Measurements from ENCODE around the gene CAMK2G. TPM values are rescaled to one million over a fixed set of nuclear protein-coding genes. Genes with fewer than 3 reads are reported as not detected.

Gene CAMK2G
- total and polyA plus RNA-seq, 2 donors = 40.3 to 115 TPM

DNA sequence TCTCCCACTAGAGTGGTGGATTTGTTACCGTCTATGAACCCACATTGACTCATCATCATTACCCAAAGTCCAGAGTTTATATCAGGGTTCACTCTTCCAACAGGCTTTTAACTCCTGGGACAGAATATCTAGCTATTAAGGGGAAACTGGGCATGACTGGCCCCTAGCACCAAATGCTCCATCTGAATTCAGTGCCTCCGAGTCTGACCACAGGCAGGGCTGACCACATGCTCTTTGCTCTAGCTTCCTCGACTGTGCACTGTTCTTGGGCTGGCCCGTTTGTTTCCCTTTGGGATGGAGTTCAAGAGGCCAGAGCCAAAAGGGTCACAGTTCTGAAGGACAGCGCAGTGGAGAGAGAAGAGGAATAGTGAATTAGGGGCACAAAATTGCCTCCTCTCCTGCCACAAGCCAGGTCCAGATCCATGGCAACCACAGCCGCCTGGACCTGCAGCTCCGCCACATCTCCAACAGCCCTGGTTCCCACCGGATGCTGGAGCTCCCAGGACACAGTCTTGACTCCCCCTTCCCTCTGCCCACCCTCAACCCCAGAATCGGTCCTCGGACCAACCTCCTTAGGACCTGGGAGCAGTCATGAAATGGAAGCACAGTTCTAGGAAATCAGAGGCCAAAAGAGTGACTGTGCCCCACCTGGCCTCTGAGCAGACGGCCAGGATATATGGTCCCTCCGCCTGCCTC is 16.2 kb downstream of the CAMK2G start:
- H3K27ac ChIP-seq (ENCODE audit: low read depth) = no peak overlapping the region
- no peaks in the 10 kb centered on the region for H3K4me1 ChIP-seq (ENCODE audit: insufficient read depth)
- WGBS = 83% methylated on average over 12 of the region's 12 CpGs
- no peak for DNase-seq (ENCODE audit: extremely low spot score)
- no peak overlapping the region for H3K4me3 ChIP-seq (ENCODE audit: low read depth, low read length)
- peaks cover 5% of the 10 kb centered on the region for H3K36me3 ChIP-seq (ENCODE audit: insufficient read depth)

DNA sequence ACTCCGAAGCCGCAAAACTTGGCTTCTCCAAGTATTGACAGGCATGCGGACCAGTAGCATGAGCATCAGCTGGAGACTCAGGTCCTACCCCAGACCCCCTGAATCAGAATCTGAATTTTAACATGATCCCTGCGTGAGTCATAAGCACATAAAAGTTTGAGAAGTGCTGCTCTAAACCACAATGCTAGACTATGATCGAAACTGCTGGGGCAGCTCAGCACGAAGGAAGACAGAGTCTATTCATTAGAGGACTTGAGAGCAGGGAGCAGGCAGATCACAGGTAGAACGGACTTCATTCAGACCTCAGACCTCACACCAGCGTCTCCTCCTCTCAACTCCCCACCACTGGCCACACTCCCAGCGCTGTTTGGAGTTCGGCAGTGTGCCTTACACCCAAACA is 16.9 kb downstream of the CAMK2G start:
- no peak overlapping the region for H3K27ac ChIP-seq (ENCODE audit: low read depth)
- H3K4me1 ChIP-seq (ENCODE audit: insufficient read depth) = no peaks in the 10 kb centered on the region
- H3K36me3 ChIP-seq (ENCODE audit: insufficient read depth) = peaks cover 5% of the 10 kb centered on the region
- WGBS = 78% methylated on average over 10 of the region's 10 CpGs
- H3K4me3 ChIP-seq (ENCODE audit: low read depth, low read length) = no peak overlapping the region
- no peak for DNase-seq (ENCODE audit: extremely low spot score)

DNA sequence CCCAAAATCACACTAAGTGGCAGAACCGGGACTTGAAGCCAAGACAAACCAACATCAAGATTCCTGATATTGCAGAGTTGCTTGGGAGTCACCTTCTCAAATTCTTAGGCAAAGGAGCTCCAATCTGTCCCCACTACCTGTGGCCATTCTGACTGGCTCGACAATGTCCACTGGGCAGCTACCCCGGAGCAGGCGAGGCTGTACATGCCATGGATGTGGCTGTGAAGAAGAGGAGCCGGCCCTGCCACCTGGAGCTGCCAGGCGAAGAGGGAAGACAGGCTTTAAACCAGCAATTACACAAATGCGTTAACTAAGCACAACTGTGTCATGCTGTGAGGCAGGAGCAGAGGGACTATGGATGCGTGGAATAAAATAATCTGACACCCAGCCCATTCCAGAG is 18.1 kb downstream of the CAMK2G start:
- WGBS = 89% methylated on average over 8 of the region's 8 CpGs
- Histone ChIP-seq H3K36me3 (ENCODE audit: insufficient read depth) (peaks cover 8% of the 10 kb centered on the region), H3K4me1 (ENCODE audit: insufficient read depth) (no peaks in the 10 kb centered on the region), H3K27ac (ENCODE audit: low read depth) (no peak overlapping the region), H3K4me3 (ENCODE audit: low read depth, low read length) (no peak overlapping the region)
- no peak for DNase-seq (ENCODE audit: extremely low spot score)

DNA sequence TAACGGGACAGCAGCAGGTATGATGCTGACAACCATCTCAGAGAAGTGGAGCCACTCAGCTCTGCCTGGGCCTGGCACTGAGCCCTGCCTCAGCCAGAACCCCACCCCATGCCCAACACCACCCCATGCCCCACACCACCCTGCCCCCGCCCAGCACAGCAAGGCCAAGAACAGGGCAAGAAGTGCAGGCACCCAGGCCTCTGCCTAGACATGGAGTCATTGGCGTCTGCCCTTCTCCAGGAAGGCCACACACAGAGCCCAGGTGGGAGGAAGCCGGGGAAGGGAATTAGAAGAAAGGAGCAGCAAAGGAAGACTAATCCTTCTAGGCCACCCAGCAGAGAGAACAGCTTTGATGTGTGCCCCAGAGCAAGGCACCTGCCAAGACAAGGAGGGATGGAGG is 18.9 kb downstream of the CAMK2G start:
- H3K36me3 ChIP-seq (ENCODE audit: insufficient read depth) = peaks cover 6% of the 10 kb centered on the region
- DNase-seq (ENCODE audit: extremely low spot score) = no peak
- no peak overlapping the region for H3K27ac ChIP-seq (ENCODE audit: low read depth)
- H3K4me1 ChIP-seq (ENCODE audit: insufficient read depth) = no peaks in the 10 kb centered on the region
- WGBS = 81% methylated on average over 4 of the region's 4 CpGs
- no peak overlapping the region for H3K4me3 ChIP-seq (ENCODE audit: low read depth, low read length)

DNA sequence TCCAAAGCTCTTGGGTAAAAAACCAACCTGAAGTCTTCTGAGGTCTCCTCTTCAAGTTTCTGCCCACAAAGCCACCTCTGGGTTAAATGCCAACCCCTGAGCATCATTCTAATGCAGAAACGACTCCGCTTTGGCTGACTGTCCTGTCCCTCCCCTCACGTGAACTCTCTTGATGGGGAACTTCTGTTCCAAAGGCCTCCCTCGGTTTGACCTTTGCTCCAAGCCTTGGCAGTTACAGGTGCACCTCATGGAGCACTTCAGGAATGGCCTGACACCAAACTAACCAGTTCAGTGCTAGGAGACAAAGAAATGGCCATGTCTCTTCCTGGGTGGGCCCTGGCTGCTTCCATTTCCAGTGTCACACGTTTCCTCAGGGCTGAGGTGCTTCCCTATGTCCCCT is 20.0 kb downstream of the CAMK2G start:
- 61% methylated on average over 5 of the region's 5 CpGs for whole genome bisulfite sequencing
- H3K36me3 ChIP-seq (ENCODE audit: insufficient read depth) = peaks cover 2% of the 10 kb centered on the region
- no peak for DNase-seq (ENCODE audit: extremely low spot score)
- H3K4me3 ChIP-seq (ENCODE audit: low read depth, low read length) = no peak overlapping the region
- no peaks in the 10 kb centered on the region for H3K4me1 ChIP-seq (ENCODE audit: insufficient read depth)
- no peak overlapping the region for H3K27ac ChIP-seq (ENCODE audit: low read depth)

DNA sequence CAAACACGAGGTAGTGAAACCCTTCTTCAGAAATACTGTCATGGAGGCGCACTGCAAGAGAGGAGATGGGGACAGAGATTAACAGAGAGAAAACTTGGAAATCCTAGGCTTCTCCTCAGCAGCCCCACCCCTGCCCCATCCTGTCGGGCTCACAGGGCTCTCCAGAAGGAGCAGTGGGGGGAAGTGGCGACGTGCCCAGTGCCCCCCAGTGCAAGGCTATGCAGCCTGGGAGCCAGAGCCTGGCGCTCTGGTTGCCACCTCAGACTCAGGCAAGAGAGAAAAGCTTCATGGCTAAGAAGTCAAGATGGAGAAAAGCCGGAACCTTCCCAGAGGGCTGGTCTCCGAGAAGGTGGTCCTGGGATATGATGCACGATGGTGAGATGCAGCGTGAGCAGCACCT is 21.2 kb downstream of the CAMK2G start:
- Histone ChIP-seq H3K27ac (ENCODE audit: low read depth) (no peak overlapping the region), H3K36me3 (ENCODE audit: insufficient read depth) (peaks cover 2% of the 10 kb centered on the region), H3K4me1 (ENCODE audit: insufficient read depth) (no peaks in the 10 kb centered on the region), H3K4me3 (ENCODE audit: low read depth, low read length) (no peak overlapping the region)
- 88% methylated on average over 10 of the region's 10 CpGs for WGBS
- no peak for DNase-seq (ENCODE audit: extremely low spot score)

DNA sequence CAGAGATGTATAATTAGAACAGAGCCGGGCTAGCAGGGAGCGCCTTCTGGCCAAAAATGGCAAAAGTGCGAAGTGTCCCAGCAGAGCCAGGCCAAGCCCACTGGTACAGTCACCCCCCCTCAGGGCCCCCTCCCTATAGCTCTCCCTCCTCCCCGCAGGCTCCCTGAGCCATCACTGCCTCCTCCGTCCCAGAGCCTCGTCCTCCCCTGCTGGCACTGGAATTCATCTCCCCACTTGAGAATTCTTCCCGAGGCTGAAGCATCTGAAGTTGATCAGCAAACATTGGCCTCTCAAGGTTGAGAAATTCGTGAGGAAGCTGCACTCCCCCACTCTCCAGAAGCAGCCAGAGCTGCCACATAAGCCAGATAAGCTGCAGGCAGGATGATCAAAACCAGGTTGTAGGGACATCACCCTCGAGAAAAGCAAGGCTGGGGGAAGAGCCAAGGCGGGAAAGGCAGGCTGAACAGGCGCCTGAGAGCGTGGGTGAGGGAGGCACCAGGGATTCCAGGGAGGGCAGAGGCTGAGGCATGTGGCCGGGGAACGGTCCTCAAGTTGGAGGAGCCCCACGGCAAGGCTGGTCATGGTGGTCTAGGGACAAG is 23.4 kb downstream of the CAMK2G start:
- DNase-seq (ENCODE audit: extremely low spot score) = no peak
- WGBS = 42% methylated on average over 15 of the region's 15 CpGs
- no peaks in the 10 kb centered on the region for H3K4me1 ChIP-seq (ENCODE audit: insufficient read depth)
- no peak overlapping the region for H3K27ac ChIP-seq (ENCODE audit: low read depth)
- no peak overlapping the region for H3K4me3 ChIP-seq (ENCODE audit: low read depth, low read length)
- H3K36me3 ChIP-seq (ENCODE audit: insufficient read depth) = peaks cover 2% of the 10 kb centered on the region

DNA sequence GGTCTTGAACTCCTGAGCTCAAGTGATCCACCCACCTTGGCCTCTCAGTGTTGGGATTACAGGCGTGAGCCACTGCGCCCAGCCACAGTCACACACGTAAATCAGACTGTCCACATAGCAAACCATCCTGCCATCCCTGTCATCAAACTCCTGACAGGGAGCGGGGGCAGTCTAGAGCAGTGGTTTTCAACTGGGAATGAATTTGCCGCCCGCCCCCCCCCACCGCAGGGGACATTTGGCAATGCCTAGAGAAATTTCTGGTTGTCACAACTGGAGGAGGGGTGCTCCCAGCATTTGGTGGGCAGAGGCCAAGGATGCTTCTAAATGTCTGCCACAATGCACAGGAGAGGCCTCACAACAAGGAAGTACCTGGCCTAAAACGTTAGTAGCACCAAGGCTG is 24.1 kb downstream of the CAMK2G start:
- H3K4me1 ChIP-seq (ENCODE audit: insufficient read depth) = no peaks in the 10 kb centered on the region
- no peak overlapping the region for H3K4me3 ChIP-seq (ENCODE audit: low read depth, low read length)
- DNase-seq (ENCODE audit: extremely low spot score) = no peak
- peaks cover 2% of the 10 kb centered on the region for H3K36me3 ChIP-seq (ENCODE audit: insufficient read depth)
- 56% methylated on average over 8 of the region's 8 CpGs for WGBS
- no peak overlapping the region for H3K27ac ChIP-seq (ENCODE audit: low read depth)

DNA sequence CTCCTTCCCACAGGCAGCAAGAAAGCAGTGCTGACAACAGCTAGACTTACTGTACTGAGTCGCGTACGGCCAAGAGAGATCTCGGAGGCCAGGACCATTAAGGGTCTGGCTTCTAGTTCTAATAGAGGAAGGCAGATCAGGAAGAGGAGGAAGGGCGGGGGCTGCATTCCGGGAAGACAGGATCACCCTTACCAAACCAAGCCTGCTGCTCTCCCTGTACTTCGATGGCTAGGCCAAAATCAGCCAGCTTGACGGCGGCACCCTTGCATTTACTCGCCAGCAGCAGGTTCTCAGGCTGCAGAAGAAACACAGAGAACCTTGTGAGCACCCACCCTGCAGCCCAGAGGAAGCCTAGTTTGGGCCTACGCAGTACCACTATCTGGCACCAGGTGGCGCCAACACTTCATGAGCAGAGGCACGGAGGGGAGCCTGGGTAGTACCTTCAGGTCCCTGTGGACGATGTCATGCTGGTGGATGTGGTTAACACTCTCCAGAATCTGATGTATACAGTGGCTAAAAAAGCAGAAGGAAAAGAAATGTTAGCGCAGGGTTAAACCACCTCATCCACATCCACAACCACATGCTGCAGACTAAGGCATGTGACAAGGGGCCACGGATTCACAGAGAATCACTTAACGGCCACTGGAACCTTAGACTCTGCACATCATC is 25.4 kb downstream of the CAMK2G start:
- peak; percentile 17 for DNase-seq (ENCODE audit: extremely low spot score)
- WGBS = 41% methylated on average over 17 of the region's 17 CpGs
- no peak overlapping the region for H3K4me3 ChIP-seq (ENCODE audit: low read depth, low read length)
- H3K36me3 ChIP-seq (ENCODE audit: insufficient read depth) = peaks cover 2% of the 10 kb centered on the region
- H3K27ac ChIP-seq (ENCODE audit: low read depth) = no peak overlapping the region
- no peaks in the 10 kb centered on the region for H3K4me1 ChIP-seq (ENCODE audit: insufficient read depth)

DNA sequence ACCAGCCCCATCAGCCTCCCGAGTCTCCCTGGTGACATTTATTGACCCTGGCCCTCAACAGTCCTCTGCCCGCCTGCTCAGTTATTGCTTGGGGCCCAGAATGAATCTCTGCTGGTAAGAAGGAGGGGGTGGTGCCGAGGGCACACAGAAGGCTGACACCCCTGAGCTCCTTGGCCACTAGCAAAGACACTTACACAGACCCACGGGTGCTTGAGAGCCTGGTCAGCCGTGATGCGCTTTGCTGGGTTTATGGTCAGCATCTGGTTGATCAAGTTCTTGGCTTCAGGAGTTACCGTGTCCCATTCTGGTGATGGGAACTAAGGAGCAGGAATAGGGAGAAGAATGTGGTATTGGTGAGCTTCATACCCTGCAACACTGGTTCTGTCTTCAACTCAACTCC is 27.3 kb downstream of the CAMK2G start:
- WGBS = 89% methylated on average over 7 of the region's 7 CpGs
- H3K36me3 ChIP-seq (ENCODE audit: insufficient read depth) = peaks cover 2% of the 10 kb centered on the region
- DNase-seq (ENCODE audit: extremely low spot score) = no peak
- no peak overlapping the region for H3K4me3 ChIP-seq (ENCODE audit: low read depth, low read length)
- no peak overlapping the region for H3K27ac ChIP-seq (ENCODE audit: low read depth)
- no peaks in the 10 kb centered on the region for H3K4me1 ChIP-seq (ENCODE audit: insufficient read depth)

DNA sequence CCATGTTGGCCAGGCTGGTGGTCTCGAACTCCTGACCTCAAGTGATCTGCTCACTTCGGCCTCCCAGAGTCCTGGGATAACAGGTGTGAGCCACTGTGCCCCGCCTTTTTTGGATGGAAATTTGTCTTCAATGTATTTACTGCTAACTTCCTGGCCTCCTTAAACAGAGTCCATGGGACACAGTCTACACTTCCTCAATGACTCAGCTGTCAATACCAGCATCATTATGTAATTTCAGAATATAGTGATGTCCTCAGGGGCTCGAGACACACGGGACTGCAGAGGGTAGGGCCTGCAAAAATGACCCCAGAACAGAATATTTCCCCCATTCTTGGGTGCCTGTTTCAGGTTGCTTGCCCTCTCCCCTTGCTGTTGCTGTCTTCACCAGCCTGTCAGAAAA is 31.1 kb downstream of the CAMK2G start:
- Histone ChIP-seq H3K36me3 (ENCODE audit: insufficient read depth) (peaks cover 3% of the 10 kb centered on the region), H3K27ac (ENCODE audit: low read depth) (no peak overlapping the region), H3K4me1 (ENCODE audit: insufficient read depth) (no peaks in the 10 kb centered on the region), H3K4me3 (ENCODE audit: low read depth, low read length) (no peak overlapping the region)
- DNase-seq (ENCODE audit: extremely low spot score) = no peak
- 85% methylated on average over 5 of the region's 5 CpGs for WGBS

DNA sequence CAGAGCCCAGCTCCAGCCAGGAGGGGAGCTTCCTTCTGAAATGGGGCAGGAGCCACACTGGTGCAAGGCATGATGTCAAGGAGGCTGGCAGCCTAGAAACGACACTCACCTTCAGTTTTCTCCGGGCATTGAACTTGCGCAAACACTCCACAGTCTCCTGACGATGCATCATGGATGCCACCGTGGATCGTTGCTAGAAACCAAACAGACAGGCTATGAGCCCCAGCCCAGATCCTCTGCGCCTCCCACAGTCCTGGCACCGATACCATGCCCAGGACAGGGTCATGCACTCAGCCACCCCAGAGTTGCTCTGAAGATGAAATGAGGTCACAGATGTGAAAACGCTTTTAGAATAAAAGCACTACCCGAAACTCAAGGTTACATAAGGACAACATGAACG is 32.0 kb downstream of the CAMK2G start:
- Histone ChIP-seq H3K4me1 (ENCODE audit: insufficient read depth) (no peaks in the 10 kb centered on the region), H3K4me3 (ENCODE audit: low read depth, low read length) (no peak overlapping the region), H3K27ac (ENCODE audit: low read depth) (no peak overlapping the region), H3K36me3 (ENCODE audit: insufficient read depth) (peaks cover 3% of the 10 kb centered on the region)
- DNase-seq (ENCODE audit: extremely low spot score) = no peak
- 88% methylated on average over 11 of the region's 11 CpGs for WGBS

DNA sequence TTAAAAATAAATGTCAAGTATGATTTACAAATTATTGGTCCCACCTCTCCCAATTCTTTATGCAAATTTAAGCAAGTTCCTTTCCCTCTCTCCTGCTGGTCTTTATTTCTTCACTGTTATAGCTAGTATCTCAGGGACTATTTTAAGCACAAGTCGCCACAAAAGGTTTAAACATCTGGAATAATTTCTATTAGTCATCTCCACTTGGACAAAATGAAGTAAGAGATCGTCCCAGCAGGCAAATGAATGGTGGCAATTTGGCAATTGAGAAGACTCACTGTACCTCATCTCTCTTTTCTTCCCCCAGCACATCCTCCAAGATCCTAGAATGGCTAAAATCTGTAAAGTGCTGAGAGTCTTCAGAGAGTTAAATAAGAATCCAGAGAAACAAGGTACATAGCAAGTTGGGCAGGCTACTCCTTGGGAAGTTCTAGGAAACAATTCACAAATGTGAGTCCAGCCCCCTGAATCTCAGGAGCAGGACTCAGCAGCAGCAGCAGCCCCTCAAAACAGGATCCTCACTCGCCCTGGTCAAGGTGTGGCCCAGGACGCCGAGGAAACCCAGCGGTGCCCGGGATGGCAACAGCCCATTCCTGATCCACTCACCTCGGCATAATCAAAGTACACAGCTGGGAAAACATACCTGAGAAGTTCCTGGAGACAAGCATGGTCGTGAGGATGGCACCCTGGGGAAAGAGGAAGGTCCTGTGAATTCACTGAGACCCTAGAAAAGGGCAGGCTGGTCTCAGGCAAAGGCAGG is 32.6 kb downstream of the CAMK2G start:
- Histone ChIP-seq H3K4me1 (ENCODE audit: insufficient read depth) (no peaks in the 10 kb centered on the region), H3K36me3 (ENCODE audit: insufficient read depth) (peaks cover 3% of the 10 kb centered on the region), H3K4me3 (ENCODE audit: low read depth, low read length) (no peak overlapping the region), H3K27ac (ENCODE audit: low read depth) (no peak overlapping the region)
- WGBS = 83% methylated on average over 9 of the region's 9 CpGs
- DNase-seq (ENCODE audit: extremely low spot score) = no peak

DNA sequence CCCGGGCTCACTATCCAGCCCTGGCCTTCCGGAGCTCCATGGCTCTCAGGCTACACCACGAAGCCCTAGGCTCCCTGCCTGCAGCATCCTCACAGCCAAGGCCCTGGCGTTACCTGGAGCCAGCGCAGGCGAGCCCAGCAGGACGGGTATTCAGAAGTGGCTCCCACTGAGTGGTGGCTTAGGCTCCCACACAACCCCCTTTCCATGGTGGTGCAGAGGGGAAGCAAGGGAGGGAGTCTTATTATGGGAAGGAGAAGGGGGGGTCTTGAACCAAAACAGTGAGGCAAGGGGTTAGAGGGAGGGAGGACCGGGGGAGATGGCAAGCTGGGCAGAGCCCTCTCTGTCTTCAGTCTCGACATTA is 33.3 kb downstream of the CAMK2G start:
- Histone ChIP-seq H3K27ac (ENCODE audit: low read depth) (no peak overlapping the region), H3K4me1 (ENCODE audit: insufficient read depth) (no peaks in the 10 kb centered on the region), H3K4me3 (ENCODE audit: low read depth, low read length) (no peak overlapping the region), H3K36me3 (ENCODE audit: insufficient read depth) (peaks cover 3% of the 10 kb centered on the region)
- DNase-seq (ENCODE audit: extremely low spot score) = no peak
- WGBS = 88% methylated on average over 9 of the region's 9 CpGs

Measured in urinary bladder (tissue), 4 donors.